ENCODE results near the gene HIF1A.
"Not testable (repeated sequence)": the region's sequence is repeated elsewhere in the genome, so short reads cannot be mapped to it uniquely, and the experiment has no call there.

- TF ChIP-seq CTCF (IDR thresholded peaks at IDR 0.05; ENCODE audit: borderline replicate concordance, extremely low read depth, low read length, poor library complexity, severe bottlenecking); EZH2 (IDR thresholded peaks at IDR 0.05; ENCODE audit: borderline replicate concordance, low read depth, low read length, severe bottlenecking): not testable (repeated sequence)
Measured at GRCh38 chr14:61707774-61708173, 12.5 kb downstream of the HIF1A start.
